Measurements from ENCODE around the gene ARF1. TPM values are rescaled to one million over a fixed set of nuclear protein-coding genes. Genes with fewer than 3 reads are reported as not detected.

The ARF1 gene
- total RNA-seq, 1 donor from 2014 or later = 213 TPM

DNA sequence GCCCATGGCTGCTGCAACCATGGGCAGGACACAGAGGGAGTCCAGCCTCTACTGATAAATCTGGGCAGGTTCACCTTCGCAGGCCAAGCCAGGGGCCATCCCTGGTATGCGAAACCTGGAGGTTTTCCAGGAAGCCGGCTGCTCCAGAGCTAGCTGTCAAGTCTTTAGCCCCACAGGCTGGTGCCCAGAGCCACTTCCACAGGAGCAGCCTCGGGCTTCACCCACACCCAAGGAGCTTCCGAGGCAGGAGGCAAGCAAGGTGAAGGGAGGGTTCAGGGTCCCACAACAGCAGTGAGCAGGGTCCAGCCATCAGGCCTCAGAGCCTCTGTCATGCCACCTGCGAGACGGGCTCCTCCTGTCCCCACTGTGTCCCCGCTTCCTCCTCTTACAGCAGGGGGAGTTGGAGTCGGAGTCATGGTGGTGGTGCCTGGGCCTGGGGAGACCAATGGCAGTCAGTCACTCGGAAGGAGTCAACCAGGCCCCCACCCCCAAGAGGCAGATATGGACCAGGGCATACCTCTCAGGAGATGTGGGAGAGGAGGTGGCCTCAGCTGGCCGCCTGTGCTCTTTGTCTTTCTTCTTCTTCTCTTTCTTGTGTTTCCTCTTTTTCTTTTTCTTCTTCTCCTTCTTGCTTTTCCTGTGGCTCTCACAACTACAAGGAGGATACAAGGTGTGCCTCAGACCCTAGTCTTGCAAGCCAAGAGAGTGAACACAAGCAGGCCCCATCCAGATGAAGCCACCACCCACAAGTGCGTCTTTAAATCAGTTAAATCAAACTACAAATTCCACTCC, 18.5 kb downstream of the ARF1 start:
- ChIA-PET POLR2A (interaction anchor here (0.6 kb wide), 1 partner anchor 19 kb away, joined by 3 read pairs; the partner anchor contains the start of gene ARF1), CTCF (no interaction called here)
- H3K27me3 Mint-ChIP-seq = no peaks in the 10 kb centered on the region
- intact Hi-C loops (cut with micrococcal nuclease) = loop anchor here (10.0 kb wide), 2 partner anchors 96 to 556 kb away; partner anchors contain the start of gene WNT3A
- H3K9me3 Mint-ChIP-seq = no peaks in the 10 kb centered on the region
- peaks cover 29% of the 10 kb centered on the region for H3K4me1 Mint-ChIP-seq
- peaks cover 58% of the 10 kb centered on the region for H3K36me3 Mint-ChIP-seq (ENCODE audit: low read depth)
- TF ChIP-seq, protein P1, sequence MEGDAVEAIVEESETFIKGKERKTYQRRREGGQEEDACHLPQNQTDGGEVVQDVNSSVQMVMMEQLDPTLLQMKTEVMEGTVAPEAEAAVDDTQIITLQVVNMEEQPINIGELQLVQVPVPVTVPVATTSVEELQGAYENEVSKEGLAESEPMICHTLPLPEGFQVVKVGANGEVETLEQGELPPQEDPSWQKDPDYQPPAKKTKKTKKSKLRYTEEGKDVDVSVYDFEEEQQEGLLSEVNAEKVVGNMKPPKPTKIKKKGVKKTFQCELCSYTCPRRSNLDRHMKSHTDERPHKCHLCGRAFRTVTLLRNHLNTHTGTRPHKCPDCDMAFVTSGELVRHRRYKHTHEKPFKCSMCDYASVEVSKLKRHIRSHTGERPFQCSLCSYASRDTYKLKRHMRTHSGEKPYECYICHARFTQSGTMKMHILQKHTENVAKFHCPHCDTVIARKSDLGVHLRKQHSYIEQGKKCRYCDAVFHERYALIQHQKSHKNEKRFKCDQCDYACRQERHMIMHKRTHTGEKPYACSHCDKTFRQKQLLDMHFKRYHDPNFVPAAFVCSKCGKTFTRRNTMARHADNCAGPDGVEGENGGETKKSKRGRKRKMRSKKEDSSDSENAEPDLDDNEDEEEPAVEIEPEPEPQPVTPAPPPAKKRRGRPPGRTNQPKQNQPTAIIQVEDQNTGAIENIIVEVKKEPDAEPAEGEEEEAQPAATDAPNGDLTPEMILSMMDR (IDR thresholded peaks at IDR 0.05) = no peak
- DNase-seq (peak; percentile 15), ATAC-seq (ENCODE audit: low read depth) (no peak)
- peak overlapping the region; percentile 68 for H3K4me3 Mint-ChIP-seq
- H3K27ac Mint-ChIP-seq = peak overlapping the region; percentile 71

DNA sequence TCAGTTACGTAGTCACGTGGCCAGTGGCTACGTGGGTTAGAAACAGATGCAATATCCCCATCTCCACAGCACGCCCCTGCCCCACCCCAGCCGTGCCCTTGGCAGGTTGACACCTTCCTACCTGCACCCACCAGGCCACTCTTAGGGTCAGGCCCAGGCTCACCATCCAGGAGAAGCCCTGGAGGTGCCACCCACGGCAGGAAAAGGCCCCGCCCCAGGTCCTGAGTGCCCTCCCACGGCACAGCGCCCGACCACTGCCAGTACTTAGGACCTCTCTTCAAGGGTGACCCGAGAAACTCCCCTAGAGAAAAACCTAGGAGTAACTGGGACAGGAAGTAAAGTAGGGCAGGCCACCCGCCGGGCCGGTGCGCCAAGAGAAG, 19.1 kb downstream of the ARF1 start:
- ATAC-seq (ENCODE audit: low read depth) = no peak
- Mint-ChIP-seq H3K4me1 (peaks cover 27% of the 10 kb centered on the region), H3K36me3 (ENCODE audit: low read depth) (peaks cover 59% of the 10 kb centered on the region), H3K27ac (peak overlapping the region; percentile 71), H3K27me3 (no peaks in the 10 kb centered on the region), H3K9me3 (no peaks in the 10 kb centered on the region), H3K4me3 (peak overlapping the region; percentile 68)
- intact Hi-C loops (cut with micrococcal nuclease) = loop anchor here (10.0 kb wide), 2 partner anchors 97 to 557 kb away; partner anchors contain the start of gene WNT3A
- POLR2A ChIA-PET = interaction anchor here (1.0 kb wide), 1 partner anchor 64 kb away, joined by 3 read pairs; the partner anchor contains the start of gene IBA57
- CTCF ChIA-PET = no interaction called here
- no peak for DNase-seq
- TF ChIP-seq, protein P1 (IDR thresholded peaks at IDR 0.05) = no peak

DNA sequence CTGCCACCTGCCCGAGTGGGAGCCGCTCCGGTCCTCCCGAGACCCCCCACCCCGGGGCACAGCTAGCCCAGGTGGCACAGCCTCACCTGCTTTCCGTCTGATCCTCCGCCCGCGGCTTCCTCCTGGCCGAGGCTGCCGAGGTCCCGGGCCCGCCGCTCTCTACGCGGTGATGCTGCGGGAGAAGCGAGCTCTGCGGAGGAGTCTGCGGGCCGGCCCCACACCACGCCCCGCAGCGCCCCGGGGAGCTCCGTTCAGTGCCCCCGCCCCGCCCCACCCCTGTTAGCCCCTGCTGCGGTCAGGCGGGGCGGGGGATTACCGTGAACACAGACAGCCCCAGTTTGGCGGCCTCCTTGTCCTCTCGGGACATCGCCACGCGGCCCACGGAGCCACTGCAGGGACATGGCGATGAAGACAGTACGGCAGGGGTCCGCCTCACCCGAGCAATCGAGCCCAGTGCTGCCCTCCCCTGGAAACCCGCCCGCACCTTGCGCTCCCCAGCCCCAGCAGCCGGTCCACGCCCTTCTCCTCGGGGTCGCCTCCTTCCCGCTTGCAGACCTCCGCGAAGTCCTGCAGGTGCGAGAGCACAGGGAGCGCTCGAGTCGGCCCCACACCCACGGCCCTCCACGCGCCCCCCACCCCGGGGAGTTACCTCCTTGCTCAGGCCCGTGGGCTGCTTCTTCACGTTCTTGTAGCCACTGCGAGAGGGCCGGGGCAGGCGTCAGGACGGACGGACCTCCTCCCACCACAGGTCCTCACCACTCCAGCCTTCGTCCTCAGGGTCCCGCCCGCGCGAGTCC, 19.7 kb downstream of the ARF1 start:
- ChIA-PET POLR2A (interaction anchor here (1.0 kb wide), 1 partner anchor 63 kb away, joined by 3 read pairs; the partner anchor contains the start of gene IBA57), CTCF (no interaction called here)
- ATAC-seq (ENCODE audit: low read depth) (peak; percentile 36), DNase-seq (peak; percentile 35)
- H3K4me1 Mint-ChIP-seq = peaks cover 27% of the 10 kb centered on the region
- no peaks in the 10 kb centered on the region for H3K9me3 Mint-ChIP-seq
- peak overlapping the region; percentile 80 for H3K4me3 Mint-ChIP-seq
- peak overlapping the region; percentile 41 for H3K27ac Mint-ChIP-seq
- H3K27me3 Mint-ChIP-seq = no peaks in the 10 kb centered on the region
- TF ChIP-seq, protein P1 (IDR thresholded peaks at IDR 0.05) = no peak
- H3K36me3 Mint-ChIP-seq (ENCODE audit: low read depth) = peaks cover 58% of the 10 kb centered on the region
- intact Hi-C loops (cut with micrococcal nuclease) = loop anchor here (1.0 to 10.0 kb wide), 3 partner anchors 12 to 557 kb away; partner anchors contain the start of gene WNT3A

DNA sequence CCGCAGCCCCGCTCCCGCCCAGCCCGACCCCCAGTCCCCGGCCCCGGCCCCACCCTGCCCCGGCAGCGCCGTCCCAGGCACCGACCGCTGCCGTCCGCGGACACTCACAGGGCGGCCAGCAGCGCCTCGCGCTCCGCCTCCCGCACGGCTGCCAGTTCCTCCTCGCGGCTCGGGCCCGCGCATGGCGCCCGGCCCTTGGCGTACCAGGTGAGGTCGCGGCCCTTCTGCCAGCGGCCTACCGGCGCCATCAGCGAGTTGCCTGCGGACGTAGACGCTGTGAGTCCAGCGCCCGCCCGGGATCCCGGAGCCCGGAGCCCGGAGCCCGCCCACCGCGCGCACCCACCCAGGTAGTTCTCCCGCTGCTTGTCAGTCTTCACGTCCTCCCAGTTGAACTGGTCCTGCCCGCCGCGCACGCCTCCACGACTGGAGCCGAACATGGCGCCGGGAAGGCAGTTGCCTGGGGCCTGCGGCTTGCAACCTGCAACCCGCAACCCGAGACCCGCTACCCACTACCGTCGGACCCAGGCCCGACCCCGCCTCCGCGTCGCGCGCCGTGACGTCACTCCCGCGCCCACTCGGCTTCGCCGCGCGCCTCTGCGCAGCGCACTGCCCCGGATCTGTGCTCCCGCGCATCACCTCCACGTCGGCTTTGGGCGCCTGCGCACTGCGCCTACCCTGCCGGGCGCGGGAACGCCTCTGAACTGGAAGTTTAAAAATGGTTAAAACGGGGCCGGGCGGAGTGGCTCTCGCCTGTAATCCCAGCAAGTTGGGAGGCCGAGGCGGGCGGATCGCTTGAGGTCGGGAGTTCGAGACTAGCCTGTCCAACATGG, 20.5 kb downstream of the ARF1 start, which contains the start of gene C1orf35:
C1orf35 (minus strand) TSS at position 535 of the 830 bp plus-strand sequence; CDS start at position 437, 98 bp downstream.
- Mint-ChIP-seq H3K9me3 (no peaks in the 10 kb centered on the region), H3K4me1 (peaks cover 30% of the 10 kb centered on the region), H3K4me3 (peak within 1 kb of the TSS; percentile 94), H3K36me3 (ENCODE audit: low read depth) (peaks cover 52% of the 10 kb centered on the region), H3K27ac (peak within 1 kb of the TSS; percentile 86), H3K27me3 (no peaks in the 10 kb centered on the region)
- intact Hi-C loops (cut with micrococcal nuclease) = loop anchor here (1.0 to 10.0 kb wide), 6 partner anchors 13 to 558 kb away; partner anchors contain the start of genes ARF1, GUK1, IBA57 and WNT3A
- TF ChIP-seq, protein P1 (IDR thresholded peaks at IDR 0.05) = no peak
- DNase-seq = peak; percentile 90
- peak; percentile 87 for ATAC-seq (ENCODE audit: low read depth)
- ChIA-PET POLR2A (no interaction called here), CTCF (no interaction called here)

All from activated B cell treated with CpG ODN at 0.5 μM for 24 hours (primary cell).